Ectodermal cell (in vitro differentiated cells): Measurements from ENCODE around the gene DHX9.
"Not testable (repeated sequence)": the region's sequence is repeated elsewhere in the genome, so short reads cannot be mapped to it uniquely, and the experiment has no call there.

ENCODE experiments used
- H3K27ac ChIP-seq: 2 replicates; pipeline ENCODE4 v1.7.0; 2013; ENCODE audit warnings: mild to moderate bottlenecking, low read depth, low read length; ENCODE audit not compliant: insufficient read depth, poor library complexity, severe bottlenecking
- H3K27me3 ChIP-seq: 2 replicates; pipeline ENCODE4 v1.7.0; 2013; ENCODE audit warnings: mild to moderate bottlenecking, low read length; ENCODE audit not compliant: insufficient read depth, control insufficient read depth, poor library complexity, severe bottlenecking
- H3K36me3 ChIP-seq: one replicate; pipeline ENCODE4 v1.7.0; 2013; ENCODE audit warnings: low read length; ENCODE audit not compliant: control insufficient read depth, insufficient read depth
- H3K4me1 ChIP-seq: one replicate; pipeline ENCODE4 v1.7.0; 2013; ENCODE audit warnings: low read length; ENCODE audit not compliant: control insufficient read depth, insufficient read depth
- H3K4me3 ChIP-seq: 2 replicates; pipeline ENCODE4 v1.7.0; 2013; ENCODE audit warnings: low read depth, low read length, control low read depth; ENCODE audit not compliant: insufficient read depth
- H3K9me3 ChIP-seq: 2 replicates; pipeline ENCODE4 v1.7.0; 2013; ENCODE audit warnings: mild to moderate bottlenecking, low read length, moderate library complexity; ENCODE audit not compliant: control insufficient read depth
- WGBS, 2 experiments: methylation state at CpG; one replicate each; pipeline ENCODE4 v1.1.7; 2013; ENCODE audit warnings: missing lambda C conversion rate in 2 of 2; 5-methylcytosine and 5-hydroxymethylcytosine counted together

The DHX9 gene

GRCh38 chr1:182886985-182887384 lies 47.8 kb downstream of the DHX9 start:
- no peaks in the 10 kb centered on the region for H3K27me3 ChIP-seq
- H3K36me3 ChIP-seq: peaks cover 44% of the 10 kb centered on the region
- H3K9me3 ChIP-seq: no peaks in the 10 kb centered on the region
- no peaks in the 10 kb centered on the region for H3K4me1 ChIP-seq
- 97% methylated on average over 11 of the region's 11 CpGs for WGBS, 2 experiments
- H3K27ac ChIP-seq: no peak overlapping the region
- no peak overlapping the region for H3K4me3 ChIP-seq

GRCh38 chr1:182888736-182889531 lies 49.8 kb downstream of the DHX9 start:
- Histone ChIP-seq H3K27ac (peak overlapping the region; percentile 50), H3K4me1 (no peaks in the 10 kb centered on the region), H3K4me3 (no peak overlapping the region), H3K36me3 (peaks cover 26% of the 10 kb centered on the region), H3K27me3 (no peaks in the 10 kb centered on the region), H3K9me3 (no peaks in the 10 kb centered on the region)
- 78 to 84% methylated on average over 7 of the region's 7 CpGs for WGBS, 2 experiments

GRCh38 chr1:182889997-182890396 lies 50.9 kb downstream of the DHX9 start:
- WGBS, 2 experiments: 90% methylated on average over 6 of the region's 6 CpGs
- no peak overlapping the region for H3K27ac ChIP-seq

GRCh38 chr1:182890927-182891610 lies 51.9 kb downstream of the DHX9 start:
- Histone ChIP-seq H3K9me3 (no peaks in the 10 kb centered on the region), H3K4me1 (no peaks in the 10 kb centered on the region), H3K36me3 (peaks cover 10% of the 10 kb centered on the region), H3K4me3 (no peak overlapping the region), H3K27ac (no peak overlapping the region), H3K27me3 (no peaks in the 10 kb centered on the region)
- 80 to 85% methylated on average over 8 to 9 of the region's 9 CpGs for WGBS, 2 experiments

More at GRCh38 chr1:182889997-182890396, 50.9 kb downstream of the DHX9 start:
- no peaks in the 10 kb centered on the region for H3K9me3 ChIP-seq
- H3K27me3 ChIP-seq: no peaks in the 10 kb centered on the region
- H3K4me3 ChIP-seq: no peak overlapping the region
- peaks cover 17% of the 10 kb centered on the region for H3K36me3 ChIP-seq
- no peaks in the 10 kb centered on the region for H3K4me1 ChIP-seq

GRCh38 chr1:182897696-182898095 lies 58.5 kb downstream of the DHX9 start:
- Histone ChIP-seq H3K36me3 (no peaks in the 10 kb centered on the region), H3K4me3 (no peak overlapping the region), H3K27ac (no peak overlapping the region), H3K9me3 (no peaks in the 10 kb centered on the region), H3K27me3 (no peaks in the 10 kb centered on the region), H3K4me1 (no peaks in the 10 kb centered on the region)
- WGBS, 2 experiments: 88 to 97% methylated on average over 2 of the region's 2 CpGs

GRCh38 chr1:182901946-182902345 lies 62.8 kb downstream of the DHX9 start:
- not testable (repeated sequence) for H3K9me3 ChIP-seq, H3K4me3 ChIP-seq, H3K36me3 ChIP-seq, H3K27ac ChIP-seq, H3K4me1 ChIP-seq, H3K27me3 ChIP-seq
- WGBS, 2 experiments: 85 to 91% methylated on average over 5 of the region's 5 CpGs

- no peaks in the 10 kb centered on the region for H3K27me3 ChIP-seq
- H3K27ac ChIP-seq: no peak overlapping the region
- no peaks in the 10 kb centered on the region for H3K9me3 ChIP-seq
- no peaks in the 10 kb centered on the region for H3K4me1 ChIP-seq
- WGBS, 2 experiments: 100% methylated on average over 1 of the region's 2 CpGs; no CpG with 5 or more reads in 1 of the 2 experiments
- no peak overlapping the region for H3K4me3 ChIP-seq
- H3K36me3 ChIP-seq: no peaks in the 10 kb centered on the region
Measured at GRCh38 chr1:182905321-182905720, 66.2 kb downstream of the DHX9 start.

GRCh38 chr1:182909578-182909977 lies 70.4 kb downstream of the DHX9 start:
- 93 to 94% methylated on average over 4 of the region's 4 CpGs for WGBS, 2 experiments
- no peaks in the 10 kb centered on the region for H3K36me3 ChIP-seq

GRCh38 chr1:182910143-182910542 lies 71.0 kb downstream of the DHX9 start:
- no peaks in the 10 kb centered on the region for H3K27me3 ChIP-seq
- no peak overlapping the region for H3K4me3 ChIP-seq
- no peaks in the 10 kb centered on the region for H3K36me3 ChIP-seq
- H3K9me3 ChIP-seq: no peaks in the 10 kb centered on the region
- no peak overlapping the region for H3K27ac ChIP-seq
- WGBS, 2 experiments: 97 to 100% methylated on average over 1 of the region's 1 CpG
- no peaks in the 10 kb centered on the region for H3K4me1 ChIP-seq

More at GRCh38 chr1:182909578-182909977, 70.4 kb downstream of the DHX9 start:
- Histone ChIP-seq H3K4me1 (no peaks in the 10 kb centered on the region), H3K27ac (no peak overlapping the region), H3K27me3 (no peaks in the 10 kb centered on the region), H3K9me3 (no peaks in the 10 kb centered on the region), H3K4me3 (no peak overlapping the region)

- H3K9me3 ChIP-seq: no peaks in the 10 kb centered on the region
- WGBS, 2 experiments: 93 to 96% methylated on average over 1 to 3 of the region's 3 CpGs
- no peaks in the 10 kb centered on the region for H3K27me3 ChIP-seq
- no peaks in the 10 kb centered on the region for H3K4me1 ChIP-seq
- no peak overlapping the region for H3K4me3 ChIP-seq
- no peak overlapping the region for H3K27ac ChIP-seq
- H3K36me3 ChIP-seq: no peaks in the 10 kb centered on the region
Measured at GRCh38 chr1:182913401-182913800, 74.3 kb downstream of the DHX9 start.
